NCI-H146 treated with DMSO at 0.1 percent for 48 hours (cell line): ENCODE data around the gene VAX1.

Source experiments
- DNase-seq: peaks from one replicate; lab custom pipeline; 2025; ENCODE audit not compliant: unreplicated experiment; lab: John Stamatoyannopoulos, UW

The VAX1 gene

GRCh38 chr10:117164592-117165537, 26.8 kb upstream of the VAX1 start:
- DNase-seq = no peak

GRCh38 chr10:117163954-117164548, 26.0 kb upstream of the VAX1 start:
- DNase-seq = no peak

GRCh38 chr10:117163061-117163953, 25.2 kb upstream of the VAX1 start:
- DNase-seq = no peak

- DNase-seq = no peak
These were observed 24.3 kb upstream of the VAX1 start for GRCh38 chr10:117162093-117163060.

GRCh38 chr10:117161386-117162033, 23.4 kb upstream of the VAX1 start:
- DNase-seq = no peak

- DNase-seq = no peak
These were observed 22.5 kb upstream of the VAX1 start for GRCh38 chr10:117160567-117160966.

GRCh38 chr10:117159390-117159789, 21.3 kb upstream of the VAX1 start:
- peak; percentile 52 for DNase-seq

GRCh38 chr10:117158297-117158696, 20.2 kb upstream of the VAX1 start:
- no peak for DNase-seq

- no peak for DNase-seq
These were observed 14.6 kb upstream of the VAX1 start for GRCh38 chr10:117152668-117153067.

GRCh38 chr10:117148284-117148683, 10.2 kb upstream of the VAX1 start:
- DNase-seq = no peak

- DNase-seq = no peak
These were observed 6.9 kb upstream of the VAX1 start for GRCh38 chr10:117145019-117145418.

GRCh38 chr10:117143103-117143823, 5.2 kb upstream of the VAX1 start:
- no peak for DNase-seq

- no peak for DNase-seq
These were observed 2.4 kb upstream of the VAX1 start for GRCh38 chr10:117140525-117140902.

GRCh38 chr10:117139581-117140524, 1.8 kb upstream of the VAX1 start:
- no peak for DNase-seq

GRCh38 chr10:117138838-117139580, 939 bp upstream of the VAX1 start:
- peak; percentile 23 for DNase-seq

GRCh38 chr10:117137031-117137910, 799 bp downstream of the VAX1 start:
- no peak for DNase-seq
